NCI-H510A treated with DMSO at 0.1 percent for 48 hours (cell line): Measurements from ENCODE around the gene CCDC127.
A peak's percentile ranks its signal among the peaks of the same experiment; 100 is the strongest.
"Not testable (repeated sequence)": the region's sequence is repeated elsewhere in the genome, so short reads cannot be mapped to it uniquely, and the experiment has no call there.

Experiments
- DNase-seq: peaks from one replicate; lab custom pipeline; 2025; lab: John Stamatoyannopoulos, UW

CCDC127 gene, protein sequence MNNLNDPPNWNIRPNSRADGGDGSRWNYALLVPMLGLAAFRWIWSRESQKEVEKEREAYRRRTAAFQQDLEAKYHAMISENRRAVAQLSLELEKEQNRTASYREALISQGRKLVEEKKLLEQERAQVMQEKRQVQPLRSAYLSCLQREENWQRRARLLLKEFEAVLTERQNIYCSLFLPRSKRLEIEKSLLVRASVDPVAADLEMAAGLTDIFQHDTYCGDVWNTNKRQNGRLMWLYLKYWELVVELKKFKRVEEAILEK

DNA sequence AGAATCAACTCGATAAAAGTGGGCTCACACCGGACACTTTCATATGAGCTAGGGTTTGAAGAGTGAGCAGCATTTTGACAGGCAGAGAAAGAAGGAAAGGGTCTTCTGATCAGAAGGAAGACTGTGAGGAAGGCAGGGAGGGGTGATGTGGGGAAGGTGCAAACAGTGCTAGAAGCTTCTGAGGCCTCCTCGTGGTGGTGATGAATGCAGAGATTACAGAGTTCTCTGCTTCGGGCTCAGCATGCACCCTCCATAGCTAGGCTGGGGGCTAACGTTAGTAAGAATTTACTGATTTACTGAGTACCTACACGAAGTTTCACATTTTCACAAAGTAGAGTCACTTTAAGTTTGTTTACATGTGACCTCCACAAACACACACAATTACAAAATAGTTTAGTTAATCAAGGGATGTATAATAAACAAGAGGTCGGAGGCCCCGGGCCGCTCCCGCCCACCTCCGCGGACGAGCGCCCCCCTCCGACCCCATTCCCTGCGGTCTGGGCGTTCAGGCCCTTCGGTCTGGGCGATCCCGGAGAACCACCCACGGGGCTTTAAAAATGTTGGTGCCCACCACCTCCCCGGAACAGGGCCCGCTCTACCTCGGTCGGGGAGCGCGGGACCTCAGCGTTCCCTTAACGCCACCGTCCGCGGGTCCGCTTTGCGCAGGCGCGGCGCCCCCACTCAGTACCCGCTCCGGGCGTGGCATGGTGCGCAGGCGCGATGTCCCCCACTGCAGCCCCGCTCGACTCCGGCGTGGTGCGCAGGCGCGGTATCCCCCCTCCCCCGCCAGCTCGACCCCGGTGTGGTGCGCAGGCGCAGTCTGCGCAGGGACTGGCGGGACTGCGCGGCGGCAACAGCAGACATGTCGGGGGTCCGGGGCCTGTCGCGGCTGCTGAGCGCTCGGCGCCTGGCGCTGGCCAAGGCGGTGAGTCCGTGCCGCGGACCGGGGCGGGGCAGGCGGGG lies at the start of gene CCDC127, which contains the start of gene SDHA:
CCDC127 (minus strand) TSS at position 660 of the 963 bp plus-strand sequence. CDS start 1,304 bp downstream, outside the sequence.
SDHA (plus strand) TSS at position 827 of the 963 bp plus-strand sequence; CDS start at position 863, 36 bp downstream.
- DNase-seq: peak; percentile 99

DNA sequence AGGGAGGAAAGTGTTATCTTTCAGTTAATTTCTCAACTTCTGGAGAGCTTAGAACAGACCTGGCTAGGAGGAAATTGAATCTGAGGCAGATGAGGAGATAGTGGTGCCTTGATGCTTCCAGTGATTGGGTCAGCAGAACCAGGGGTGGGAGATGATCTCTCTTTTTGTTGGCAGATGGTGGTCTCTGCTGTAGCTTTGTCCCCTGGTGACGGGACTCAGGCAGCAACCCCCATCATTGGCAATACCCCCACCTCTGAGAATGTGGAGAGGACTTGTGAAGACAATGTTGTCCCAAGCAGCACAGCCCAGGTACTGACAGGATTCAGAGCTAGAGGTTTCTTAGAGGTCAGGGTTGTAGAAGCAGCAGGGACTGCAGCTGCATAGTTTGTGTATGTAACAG lies 49.8 kb upstream of the CCDC127 start:
- DNase-seq: no peak

DNA sequence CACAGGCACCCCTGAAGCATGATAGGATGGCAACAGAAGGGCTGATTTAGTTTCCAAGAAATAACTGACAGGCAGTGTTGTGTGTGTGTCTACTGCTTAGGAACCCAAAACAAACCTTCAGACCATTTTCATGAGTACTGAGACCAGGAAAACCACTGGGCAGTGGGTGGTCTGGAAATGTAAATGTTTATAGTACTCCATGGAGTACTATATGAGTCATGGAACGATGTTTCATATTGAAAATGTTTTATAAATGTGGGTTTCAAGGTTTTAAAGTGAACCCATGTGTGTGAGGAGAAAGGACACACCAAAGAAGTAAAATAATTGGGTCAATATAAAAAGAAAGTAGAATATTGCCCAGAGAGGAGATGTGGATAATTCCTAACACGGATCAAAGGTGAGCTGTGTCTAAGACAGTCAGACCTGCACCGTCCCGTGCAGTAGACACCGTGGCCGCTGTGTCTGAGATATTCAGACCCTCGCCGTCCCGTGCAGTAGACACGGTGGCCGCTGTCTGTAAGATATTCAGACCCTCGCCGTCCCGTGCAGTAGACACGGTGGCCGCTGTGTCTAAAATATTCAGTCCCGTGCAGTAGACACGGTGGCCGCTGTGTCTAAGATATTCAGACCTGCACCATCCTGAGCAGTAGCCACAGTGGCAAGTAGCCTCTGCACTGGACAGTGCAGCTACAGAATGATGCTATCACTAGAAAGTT lies 48.5 kb upstream of the CCDC127 start:
- DNase-seq: not testable (repeated sequence)

DNA sequence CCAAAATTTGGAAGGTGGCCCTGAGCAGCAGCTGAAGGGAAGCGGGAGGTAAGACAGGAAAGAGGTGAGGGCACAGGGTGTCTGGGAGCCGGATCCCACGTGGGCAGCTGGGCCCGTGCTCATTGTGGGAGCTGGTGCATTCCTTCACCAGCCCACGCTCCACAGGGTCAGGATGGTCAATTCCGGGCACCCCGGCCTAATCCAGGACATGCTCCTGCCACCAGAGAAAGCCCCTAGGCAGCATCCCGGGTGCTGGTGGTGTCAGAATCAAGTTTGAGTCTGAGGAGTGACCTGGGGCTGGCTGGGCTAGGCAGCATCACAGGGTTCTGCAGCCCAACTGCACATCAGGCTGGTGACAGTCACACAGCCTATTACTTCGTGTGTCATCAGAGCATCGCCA lies 46.4 kb upstream of the CCDC127 start:
- DNase-seq: no peak

DNA sequence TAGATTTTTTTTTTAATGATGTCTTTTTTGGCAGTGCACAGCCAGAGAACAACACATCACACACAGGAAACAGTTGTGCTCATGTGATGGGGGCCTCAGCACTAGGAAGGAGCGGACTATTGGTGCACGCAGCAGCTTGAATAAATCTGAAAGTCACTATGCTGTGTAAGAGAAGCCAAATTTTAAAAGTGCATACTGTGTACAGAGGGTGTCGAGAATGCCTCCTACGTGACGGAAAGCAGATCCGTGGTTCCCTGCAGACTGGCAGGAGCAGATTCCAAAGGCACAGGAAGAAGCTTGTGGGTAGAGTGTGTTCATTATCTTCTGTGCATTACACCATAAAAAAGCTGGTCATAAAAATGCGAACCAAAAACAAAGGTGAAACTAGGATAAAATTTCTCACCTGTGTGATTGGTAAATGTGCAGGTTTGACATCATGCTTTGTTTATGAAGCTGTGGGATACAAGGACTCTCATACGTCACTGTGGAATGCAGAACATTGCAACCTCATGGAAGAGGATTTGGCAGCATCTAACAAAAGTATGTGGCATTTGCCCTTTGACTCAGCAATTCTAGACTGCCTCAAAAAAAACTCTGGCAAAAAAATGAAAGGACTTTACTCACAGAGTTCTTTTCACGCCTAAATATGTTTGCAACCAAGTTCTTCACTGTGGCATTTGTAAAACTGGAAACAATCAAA lies 45.5 kb upstream of the CCDC127 start:
- not testable (repeated sequence) for DNase-seq

DNA sequence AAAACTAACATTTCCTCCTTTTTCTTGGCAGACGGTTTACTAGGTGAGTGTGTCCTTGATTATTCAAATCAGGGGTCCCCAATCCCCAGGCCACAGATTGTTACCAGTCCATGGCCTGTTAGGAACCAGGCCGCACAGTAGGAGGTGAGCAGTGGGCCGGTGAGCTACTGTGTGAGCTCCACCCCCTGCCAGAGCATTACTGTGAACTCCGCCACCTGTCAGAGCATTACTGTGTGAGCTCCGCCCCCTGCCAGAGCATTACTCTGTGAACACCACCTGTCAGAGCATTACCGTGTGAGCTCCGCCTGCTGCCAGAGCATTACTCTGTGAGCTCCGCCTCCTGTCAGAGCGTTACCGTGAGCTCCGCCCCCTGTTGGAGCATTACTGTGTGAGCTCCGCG lies 39.2 kb upstream of the CCDC127 start:
- no peak for DNase-seq

DNA sequence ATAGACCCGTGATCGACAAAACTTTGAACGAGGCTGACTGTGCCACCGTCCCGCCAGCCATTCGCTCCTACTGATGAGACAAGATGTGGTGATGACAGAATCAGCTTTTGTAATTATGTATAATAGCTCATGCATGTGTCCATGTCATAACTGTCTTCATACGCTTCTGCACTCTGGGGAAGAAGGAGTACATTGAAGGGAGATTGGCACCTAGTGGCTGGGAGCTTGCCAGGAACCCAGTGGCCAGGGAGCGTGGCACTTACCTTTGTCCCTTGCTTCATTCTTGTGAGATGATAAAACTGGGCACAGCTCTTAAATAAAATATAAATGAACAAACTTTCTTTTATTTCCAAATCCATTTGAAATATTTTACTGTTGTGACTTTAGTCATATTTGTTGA lies 38.4 kb upstream of the CCDC127 start:
- DNase-seq: not testable (repeated sequence)

DNA sequence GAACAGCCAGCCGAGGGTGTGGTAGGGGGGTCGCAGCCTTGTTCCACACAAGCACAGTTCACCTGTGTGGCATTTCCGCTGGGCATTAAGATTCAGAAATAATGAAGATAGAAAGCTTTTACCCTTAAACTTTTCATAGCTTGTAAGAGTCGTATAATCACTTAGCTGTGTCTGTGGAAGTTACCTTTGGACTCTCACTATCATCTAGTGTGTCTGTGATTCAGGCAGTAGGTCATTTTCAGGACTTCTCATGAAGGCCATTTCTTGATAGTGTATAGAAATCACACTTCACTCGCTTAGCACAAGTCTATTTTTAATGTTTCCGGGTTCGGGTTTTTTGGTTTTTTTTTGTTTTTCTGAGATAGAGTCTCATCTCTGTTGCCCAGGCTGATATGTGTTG lies 37.2 kb upstream of the CCDC127 start:
- DNase-seq: not testable (repeated sequence)

DNA sequence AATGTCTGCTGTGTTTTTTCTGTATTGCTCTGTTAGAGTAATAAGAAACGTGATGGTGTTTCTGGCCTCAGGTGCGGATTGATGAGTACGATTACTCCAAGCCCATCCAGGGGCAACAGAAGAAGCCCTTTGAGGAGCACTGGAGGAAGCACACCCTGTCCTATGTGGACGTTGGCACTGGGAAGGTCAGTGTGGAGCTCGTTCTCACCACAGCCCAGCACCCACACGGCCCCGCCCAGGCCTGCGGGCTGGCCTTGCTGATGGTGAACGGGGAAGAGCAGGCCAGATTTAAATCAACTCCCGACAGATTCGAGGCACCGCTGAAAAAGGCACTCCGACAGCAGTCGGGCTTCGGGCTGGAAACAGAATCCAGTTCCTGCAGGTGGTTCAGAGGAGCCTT lies 36.4 kb upstream of the CCDC127 start:
- not testable (repeated sequence) for DNase-seq

DNA sequence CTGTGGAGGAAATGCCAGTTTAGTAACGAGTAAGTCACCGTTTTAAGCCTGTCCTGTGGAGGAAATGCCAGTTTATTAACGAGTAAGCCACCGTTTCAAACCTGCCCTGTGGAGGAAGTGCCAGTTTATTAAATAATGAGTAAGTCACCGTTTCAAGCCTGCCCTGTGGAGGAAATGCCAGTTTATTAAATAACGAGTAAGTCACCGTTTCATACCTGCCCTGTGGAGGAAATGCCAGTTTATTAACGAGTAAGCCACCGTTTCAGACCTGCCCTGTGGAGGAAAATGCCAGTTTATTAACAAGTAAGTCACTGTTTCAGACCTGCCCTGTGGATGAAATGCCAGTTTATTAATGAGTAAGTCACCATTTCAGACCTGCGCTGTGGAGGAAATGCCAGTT lies 34.6 kb upstream of the CCDC127 start:
- no peak for DNase-seq

DNA sequence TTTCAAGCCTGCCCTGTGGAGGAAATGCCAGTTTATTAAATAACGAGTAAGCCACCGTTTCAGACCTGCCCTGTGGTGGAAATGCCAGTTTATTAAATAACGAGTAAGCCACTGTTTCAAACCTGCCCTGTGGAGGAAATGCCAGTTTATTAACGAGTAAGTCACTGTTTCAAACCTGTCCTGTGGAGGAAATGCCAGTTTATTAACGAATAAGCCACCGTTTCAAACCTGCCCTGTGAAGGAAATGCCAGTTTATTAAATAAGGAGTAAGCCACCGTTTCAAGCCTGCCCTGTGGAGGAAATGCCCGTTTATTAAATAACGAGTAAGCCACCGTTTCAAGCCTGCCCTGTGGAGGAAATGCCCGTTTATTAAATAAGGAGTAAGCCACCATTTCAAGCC lies 34.0 kb upstream of the CCDC127 start:
- DNase-seq: not testable (repeated sequence)

DNA sequence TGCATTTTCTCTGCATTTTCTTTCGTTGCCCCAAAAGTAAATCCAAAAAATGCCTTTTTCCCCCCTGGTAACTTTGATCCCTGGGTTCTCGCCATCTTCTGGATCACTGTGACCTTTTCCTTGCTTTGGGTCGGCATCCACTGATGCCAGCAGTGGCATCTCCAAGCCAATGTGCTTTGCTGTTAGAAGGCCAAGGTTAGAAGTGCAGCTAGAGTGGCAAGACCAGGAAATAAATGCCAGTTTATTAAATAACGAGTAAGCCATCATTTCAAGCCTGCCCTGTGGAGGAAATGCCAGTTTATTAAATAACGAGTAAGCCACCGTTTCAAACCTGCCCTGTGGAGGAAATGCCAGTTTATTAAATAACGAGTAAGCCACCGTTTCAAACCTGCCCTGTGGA lies 33.6 kb upstream of the CCDC127 start:
- DNase-seq: not testable (repeated sequence)

DNA sequence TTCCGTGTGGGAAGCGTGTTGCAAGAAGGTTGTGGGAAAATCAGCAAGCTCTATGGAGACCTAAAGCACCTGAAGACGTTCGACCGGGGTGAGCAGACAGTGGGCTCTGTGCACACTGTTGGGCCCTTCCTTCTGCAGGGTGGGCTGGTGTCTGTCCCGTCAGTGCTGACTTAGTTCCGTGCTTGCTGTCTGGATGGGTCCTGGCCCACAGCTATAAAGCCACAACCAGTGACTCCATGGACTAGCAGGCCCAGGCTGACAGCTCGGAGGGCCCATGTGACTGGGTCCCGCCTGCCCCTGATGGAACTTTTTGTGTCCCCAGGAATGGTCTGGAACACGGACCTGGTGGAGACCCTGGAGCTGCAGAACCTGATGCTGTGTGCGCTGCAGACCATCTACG lies 33.1 kb upstream of the CCDC127 start:
- DNase-seq: not testable (repeated sequence)

DNA sequence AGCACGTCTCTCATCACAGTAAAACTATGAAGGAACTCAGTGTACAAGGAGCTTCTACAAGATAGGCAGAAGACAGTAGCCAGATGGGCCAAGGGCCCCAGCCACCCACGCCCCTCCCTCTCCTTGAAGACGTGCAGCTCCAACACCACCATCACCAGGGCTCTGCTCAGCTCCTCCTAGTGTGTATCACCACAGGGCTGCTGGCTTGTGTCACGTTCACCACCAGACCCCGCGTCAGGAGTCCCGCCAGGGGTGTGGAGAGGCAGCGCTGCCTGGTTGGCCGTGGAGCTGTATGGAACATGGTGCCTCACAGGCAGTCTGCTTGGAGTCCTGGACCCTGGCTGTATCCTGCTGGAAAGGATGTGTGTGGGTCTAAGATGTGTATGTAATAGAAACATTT lies 32.4 kb upstream of the CCDC127 start:
- not testable (repeated sequence) for DNase-seq

DNA sequence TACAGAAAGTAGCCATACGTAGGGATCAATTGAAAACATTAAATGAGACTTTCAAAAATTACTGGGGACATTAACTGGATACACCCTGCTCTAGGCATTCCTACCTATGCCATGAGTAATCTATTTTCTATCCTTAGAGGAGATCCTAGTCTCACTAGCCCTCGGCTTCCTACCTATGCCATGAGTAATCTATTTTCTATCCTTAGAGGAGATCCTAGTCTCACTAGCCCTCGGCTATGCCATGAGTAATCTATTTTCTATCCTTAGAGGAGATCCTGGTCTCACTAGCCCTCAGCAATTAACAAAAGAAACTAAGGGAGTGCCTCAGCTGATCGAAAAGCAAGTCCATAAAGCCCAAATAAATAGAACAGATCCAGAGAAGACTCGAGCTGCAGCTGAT lies 27.8 kb upstream of the CCDC127 start:
- DNase-seq: not testable (repeated sequence)

DNA sequence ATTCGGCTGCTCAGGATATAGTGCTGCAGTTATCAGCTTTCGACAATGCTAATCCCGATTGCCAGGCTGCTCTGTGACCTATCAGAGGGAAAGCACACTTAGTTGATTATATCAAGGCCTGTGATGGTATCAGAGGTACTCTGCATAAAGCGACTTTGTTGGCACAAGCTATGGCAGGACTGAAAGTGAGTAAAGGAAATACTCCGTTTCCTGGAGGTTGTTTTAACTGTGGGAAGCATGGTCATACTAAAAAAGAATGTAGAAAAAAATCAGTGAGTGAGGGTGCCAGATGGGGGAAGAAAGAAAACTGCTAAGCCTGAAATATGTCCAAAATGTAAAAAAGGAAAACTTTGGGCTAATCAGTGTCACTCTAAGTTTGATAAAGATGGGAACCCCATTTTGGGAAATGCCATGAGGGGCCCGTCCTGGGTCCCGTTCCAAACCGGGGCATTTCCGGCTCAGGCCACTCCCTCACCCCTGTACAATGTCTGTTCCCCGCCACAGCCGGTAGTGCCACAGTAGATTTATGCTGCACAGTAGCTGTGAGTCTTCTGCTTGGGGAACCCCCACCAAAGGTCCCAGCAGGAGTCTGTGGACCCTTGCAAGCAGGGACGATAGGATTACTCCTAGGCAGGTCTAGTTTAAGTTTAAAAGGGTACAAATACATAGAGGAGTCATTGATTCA lies 25.9 kb upstream of the CCDC127 start:
- DNase-seq: not testable (repeated sequence)

DNA sequence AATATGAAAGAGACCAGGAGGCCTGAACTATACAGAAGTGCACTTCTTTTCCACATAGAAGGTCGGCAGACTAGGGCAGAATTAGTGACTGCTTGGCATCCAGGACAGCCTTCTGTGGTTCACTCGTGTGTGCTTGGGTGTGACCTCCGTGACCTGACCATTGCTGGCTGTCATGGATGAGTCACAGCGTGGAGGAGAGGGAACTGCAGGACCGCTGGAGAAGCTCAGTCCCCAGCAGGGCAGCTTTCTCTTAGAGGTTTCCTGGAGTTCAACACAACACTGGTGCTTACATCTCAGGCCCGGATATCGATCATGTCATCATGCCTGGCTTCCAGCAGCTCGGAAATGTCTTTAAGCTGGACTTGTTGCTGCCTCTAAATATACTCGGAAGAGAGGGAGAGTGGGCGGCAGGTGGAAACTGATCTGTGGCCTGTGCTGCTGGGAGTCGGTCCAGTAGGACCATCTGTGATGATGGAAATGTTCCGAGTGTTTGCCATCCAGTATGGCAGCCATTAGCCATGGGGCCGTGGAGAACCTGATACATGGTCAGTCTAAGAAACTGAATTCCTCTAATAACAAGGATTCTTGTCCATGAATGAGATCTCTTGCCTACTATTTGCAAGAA lies 23.2 kb upstream of the CCDC127 start:
- DNase-seq: not testable (repeated sequence)

DNA sequence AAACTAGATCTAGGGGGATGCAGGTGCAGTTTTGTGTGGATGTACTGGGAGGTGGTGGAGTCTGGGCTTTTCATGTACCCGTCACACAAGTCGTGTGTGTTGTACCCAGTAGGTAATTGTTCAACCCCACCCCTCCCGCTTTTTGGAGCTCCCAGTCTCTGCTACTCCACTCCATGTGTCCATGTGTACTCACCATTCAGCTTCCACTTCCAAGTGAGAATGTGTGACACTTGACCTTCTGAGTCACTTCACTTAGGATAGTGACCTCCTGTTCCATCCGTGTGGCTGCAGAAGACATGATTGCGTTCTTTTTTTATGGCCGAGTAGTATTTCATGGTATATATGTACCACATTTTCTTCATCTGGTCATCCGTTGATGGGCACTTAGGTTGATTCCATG lies 22.6 kb upstream of the CCDC127 start:
- not testable (repeated sequence) for DNase-seq

DNA sequence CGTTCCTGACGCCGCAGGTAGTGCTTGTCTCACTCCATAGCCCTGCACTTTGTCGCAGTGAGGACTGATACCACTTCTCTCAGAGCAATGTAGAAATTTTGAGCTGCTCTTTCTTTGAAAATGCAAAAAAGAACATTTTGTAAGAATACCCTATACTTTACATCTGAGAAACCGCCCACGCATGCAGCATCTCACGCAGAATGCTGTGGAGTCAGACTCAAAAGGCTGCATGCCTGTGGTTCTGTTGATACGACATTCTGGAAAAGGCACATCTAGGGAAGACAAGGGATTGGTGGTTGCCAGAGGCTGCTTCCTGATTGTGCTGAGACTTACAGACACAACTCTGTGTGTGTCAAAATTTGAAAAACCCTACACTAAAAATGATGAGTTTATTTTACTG lies 20.0 kb upstream of the CCDC127 start:
- DNase-seq: not testable (repeated sequence)

DNA sequence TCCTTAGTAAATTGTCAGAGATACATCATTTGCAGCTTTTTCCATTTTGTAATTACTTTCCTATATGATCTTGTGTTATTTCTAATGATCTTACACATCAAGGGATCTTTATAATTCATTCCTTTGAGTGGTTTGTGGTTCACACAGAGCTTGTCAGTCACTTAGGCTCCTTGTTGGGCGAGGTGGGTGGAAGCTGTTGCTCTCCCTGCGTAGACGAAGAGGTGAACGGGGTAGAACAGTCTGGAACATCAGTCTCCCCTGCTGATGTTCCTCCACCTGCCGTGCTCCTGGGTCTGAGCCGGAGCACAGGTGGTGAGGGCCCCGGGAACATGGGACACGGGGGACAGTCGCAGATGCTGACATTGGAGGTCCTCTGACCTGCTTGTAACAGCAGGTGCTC lies 17.6 kb upstream of the CCDC127 start:
- DNase-seq: not testable (repeated sequence)
